Liver (tissue), 9 donors: ENCODE data around the gene OMG. TPM values are rescaled to one million over a fixed set of nuclear protein-coding genes. Genes with fewer than 3 reads are reported as not detected.
A peak's percentile ranks its signal among the peaks of the same experiment; 100 is the strongest.
"Not testable (repeated sequence)": the region's sequence is repeated elsewhere in the genome, so short reads cannot be mapped to it uniquely, and the experiment has no call there.

Experiments used
- DNase-seq: peaks from one replicate; pipeline ENCODE4 v3.0.0-alpha.2; 2017; ENCODE audit warnings: low spot score
- H3K27ac ChIP-seq, 2 donors: one replicate each; pipeline ENCODE4 v1.7.0; 2013; ENCODE audit warnings: inconsistent platforms in 2 of 2, low read length in 2 of 2, control low read depth in 1 of 2, low read depth in 1 of 2, mild to moderate bottlenecking in 1 of 2
- H3K27me3 ChIP-seq, 4 donors: one replicate each; pipeline versions ENCODE4 v1.6.1 to v1.7.0; 2013; ENCODE audit warnings: low read length in 3 of 4, inconsistent platforms in 1 of 4, mild to moderate bottlenecking in 1 of 4, moderate library complexity in 1 of 4; ENCODE audit not compliant: control insufficient read depth in 4 of 4, insufficient read depth in 4 of 4
- H3K36me3 ChIP-seq, 4 donors: one replicate each; pipeline versions ENCODE4 v1.6.1 to v1.7.0; 2013; ENCODE audit warnings: low read length in 3 of 4, mild to moderate bottlenecking in 3 of 4, low read depth in 1 of 4, moderate library complexity in 1 of 4; ENCODE audit not compliant: control insufficient read depth in 4 of 4, insufficient read depth in 3 of 4
- H3K4me1 ChIP-seq, 4 donors: one replicate each; pipeline versions ENCODE4 v1.6.1 to v1.7.0; 2013; ENCODE audit warnings: low read length in 3 of 4, mild to moderate bottlenecking in 3 of 4, moderate library complexity in 1 of 4; ENCODE audit not compliant: control insufficient read depth in 4 of 4, insufficient read depth in 4 of 4
- H3K4me3 ChIP-seq, 3 donors: one replicate each; pipeline versions ENCODE4 v1.6.1 to v1.7.0; 2013; ENCODE audit warnings: low read length in 3 of 3, control low read depth in 1 of 3, low read depth in 1 of 3, mild to moderate bottlenecking in 1 of 3
- H3K9ac ChIP-seq, 2 donors: one replicate each; pipeline ENCODE4 v1.7.0; 2013; ENCODE audit warnings: low read length in 2 of 2, mild to moderate bottlenecking in 2 of 2, moderate library complexity in 2 of 2, control low read depth in 1 of 2, low read depth in 1 of 2
- H3K9me3 ChIP-seq, 4 donors: one replicate each; pipeline versions ENCODE4 v1.6.1 to v1.7.0; 2013; ENCODE audit warnings: low read length in 3 of 4; ENCODE audit not compliant: control insufficient read depth in 4 of 4
- ATF3 ChIP-seq: IDR thresholded peaks from 2 replicates; pipeline ENCODE4 v1.6.1; 2016; ENCODE audit warnings: antibody characterized with exemption
- CTCF ChIP-seq: fragments of 150-350 bp; IDR thresholded peaks from 2 replicates; pipeline ENCODE4 v1.5.1; 2017; ENCODE audit warnings: improper control_type of control experiment, low read depth, low read length; ENCODE audit not compliant: missing input control
- EGR1 ChIP-seq, 2 donors: IDR thresholded peaks; 2 replicates each; pipeline ENCODE4 v1.6.1; 2016 to 2018; ENCODE audit warnings: antibody characterized with exemption in 2 of 2, low read depth in 2 of 2
- FOXA1 ChIP-seq: IDR thresholded peaks from 2 replicates; pipeline ENCODE4 v1.6.1; 2016; ENCODE audit warnings: antibody characterized with exemption
- GABPA ChIP-seq, 2 donors: IDR thresholded peaks in 1 of 2; conservative IDR thresholded peaks in 1 of 2; 2 replicates each; pipeline ENCODE4 v1.6.1; 2016; ENCODE audit warnings: antibody characterized with exemption in 2 of 2, mild to moderate bottlenecking in 1 of 2, moderate library complexity in 1 of 2
- HNF4G ChIP-seq: IDR thresholded peaks from 2 replicates; pipeline ENCODE4 v1.6.1; 2016; ENCODE audit warnings: antibody characterized with exemption
- JUND ChIP-seq, 2 donors: IDR thresholded peaks; 2 replicates each; pipeline ENCODE4 v1.6.1; 2016; ENCODE audit warnings: antibody characterized with exemption in 2 of 2
- MAX ChIP-seq: IDR thresholded peaks from 2 replicates; pipeline ENCODE4 v1.6.1; 2016; ENCODE audit warnings: antibody characterized with exemption
- NR2F2 ChIP-seq: IDR thresholded peaks from 2 replicates; pipeline ENCODE4 v1.6.1; 2016; ENCODE audit warnings: antibody characterized with exemption
- RAD21 ChIP-seq, 2 donors: IDR thresholded peaks; 2 replicates each; pipeline ENCODE4 v1.6.1; 2016; ENCODE audit warnings: antibody characterized with exemption in 2 of 2, mild to moderate bottlenecking in 2 of 2
- REST ChIP-seq: IDR thresholded peaks from 2 replicates; pipeline ENCODE4 v1.6.1; 2016; ENCODE audit warnings: antibody characterized with exemption, mild to moderate bottlenecking
- RXRA ChIP-seq, 2 donors: IDR thresholded peaks; 2 replicates each; pipeline ENCODE4 v1.6.1; 2017 to 2018; ENCODE audit warnings: antibody characterized with exemption in 2 of 2, mild to moderate bottlenecking in 1 of 2
- SP1 ChIP-seq: IDR thresholded peaks from 2 replicates; pipeline ENCODE4 v1.6.1; 2018; ENCODE audit warnings: antibody characterized with exemption, mild to moderate bottlenecking
- TAF1 ChIP-seq: conservative IDR thresholded peaks from 2 replicates; pipeline ENCODE4 v1.6.1; 2016; ENCODE audit warnings: antibody characterized with exemption, mild to moderate bottlenecking
- YY1 ChIP-seq: IDR thresholded peaks from 2 replicates; pipeline ENCODE4 v1.6.1; 2016; ENCODE audit warnings: antibody characterized with exemption, mild to moderate bottlenecking
- ZBTB33 ChIP-seq: IDR thresholded peaks from 2 replicates; pipeline ENCODE4 v1.6.1; 2016; ENCODE audit warnings: antibody characterized with exemption
- WGBS: extraction: QIAGEN DNeasy Blood & Tissue Kit; methylation state at CpG from one replicate; pipeline ENCODE4 v1.1.7; 2013; 5-methylcytosine and 5-hydroxymethylcytosine counted together
- polyA plus RNA-seq, 2 donors: library from polyadenylated mRNA; stranded (reverse) in 1 of 2; unstranded in 1 of 2; fragments of 200-250 nt in 1 of 2; fragments of >200 nt in 1 of 2; fragmentation: Nextera tagmentation in 1 of 2; extraction: Ambion mirVana in 1 of 2; gene quantifications; one replicate each; pipeline versions ENCODE4 v1.2.1 to v1.2.3, GENCODE V29; 2013 to 2015
- total RNA-seq, 2 donors: library from RNA; depleted of rRNA; stranded (reverse); fragments of >200 nt; gene quantifications; one replicate each; pipeline ENCODE4 v1.2.3, GENCODE V29; 2014
- donor health status: healthy.
- donor health status: healthy.
- donor health status: healthy.
- donor health status: healthy.
- donor health status: healthy.

Gene OMG
- total and polyA plus RNA-seq, 4 donors = 0.05 to 2.1 (median 0.19) TPM

- H3K4me3 ChIP-seq, H3K9me3 ChIP-seq, H3K4me1 ChIP-seq, DNase-seq, H3K27me3 ChIP-seq, H3K9ac ChIP-seq, H3K36me3 ChIP-seq: not testable (repeated sequence)
- 69% methylated on average over 7 of the region's 7 CpGs for WGBS
- peak overlapping the region in 1 of 2 donors; percentile 37 for H3K27ac ChIP-seq
Observed at GRCh38 chr17:31312223-31312622, 15.2 kb upstream of the OMG start.

GRCh38 chr17:31311526-31311925, 14.5 kb upstream of the OMG start:
- Histone ChIP-seq H3K4me1 (no peaks in the 10 kb centered on the region), H3K9ac (peak overlapping the region; percentile 3 to 56)

GRCh38 chr17:31310886-31311285, 13.8 kb upstream of the OMG start:
- peak overlapping the region in 1 of 2 donors; percentile 33 for H3K9ac ChIP-seq
- no peak for TF ChIP-seq RXRA (IDR thresholded peaks at IDR 0.05)
- TF ChIP-seq CTCF = no peak
- no peak for TF ChIP-seq MAX
- no peak for TF ChIP-seq ATF3
- no peak for TF ChIP-seq GABPA (IDR thresholded peaks at IDR 0.05 in 1 of 2, conservative IDR thresholded peaks at IDR 0.05 in 1 of 2)
- no peak for TF ChIP-seq HNF4G
- no peak for TF ChIP-seq EGR1 (IDR thresholded peaks at IDR 0.05; ENCODE audit: low read depth in 2 of 2)
- no peak for TF ChIP-seq RAD21 (IDR thresholded peaks at IDR 0.05)
- TF ChIP-seq REST = no peak
- TF ChIP-seq SP1 = no peak
- no peak for TF ChIP-seq YY1
- TF ChIP-seq FOXA1 = no peak
- no peak for TF ChIP-seq JUND (IDR thresholded peaks at IDR 0.05)

More at GRCh38 chr17:31311526-31311925, 14.5 kb upstream of the OMG start:
- TF ChIP-seq MAX = no peak
- no peak for TF ChIP-seq TAF1
- no peak for TF ChIP-seq RXRA (IDR thresholded peaks at IDR 0.05)
- no peak for TF ChIP-seq RAD21 (IDR thresholded peaks at IDR 0.05)
- TF ChIP-seq ZBTB33 = no peak
- no peak for TF ChIP-seq FOXA1
- no peak for TF ChIP-seq GABPA (IDR thresholded peaks at IDR 0.05 in 1 of 2, conservative IDR thresholded peaks at IDR 0.05 in 1 of 2)
- no peak for TF ChIP-seq NR2F2
- TF ChIP-seq ATF3 = no peak
- TF ChIP-seq YY1 = no peak
- H3K36me3 ChIP-seq = no peaks in the 10 kb centered on the region
- peak overlapping the region in 1 of 2 donors; percentile 37 for H3K27ac ChIP-seq
- no peaks in the 10 kb centered on the region for H3K9me3 ChIP-seq
- peak overlapping the region in 1 of 3 donors; percentile 20 for H3K4me3 ChIP-seq
- WGBS = 78% methylated on average over 3 of the region's 3 CpGs
- no peak for DNase-seq
- H3K27me3 ChIP-seq = no peaks in the 10 kb centered on the region

More at GRCh38 chr17:31310886-31311285, 13.8 kb upstream of the OMG start:
- no peak overlapping the region for H3K4me3 ChIP-seq
- no peak for DNase-seq
- no peaks in the 10 kb centered on the region for H3K4me1 ChIP-seq
- no peak overlapping the region for H3K27ac ChIP-seq
- no peaks in the 10 kb centered on the region for H3K9me3 ChIP-seq
- no peaks in the 10 kb centered on the region for H3K27me3 ChIP-seq
- 76% methylated on average over 7 of the region's 7 CpGs for WGBS
- no peaks in the 10 kb centered on the region for H3K36me3 ChIP-seq
